DMS 273 (cell line): ENCODE results near the gene OPCML.

ENCODE experiments used
- DNase-seq: peaks from one replicate; lab custom pipeline; 2025; ENCODE audit not compliant: unreplicated experiment; lab: John Stamatoyannopoulos, UW

OPCML gene

DNA sequence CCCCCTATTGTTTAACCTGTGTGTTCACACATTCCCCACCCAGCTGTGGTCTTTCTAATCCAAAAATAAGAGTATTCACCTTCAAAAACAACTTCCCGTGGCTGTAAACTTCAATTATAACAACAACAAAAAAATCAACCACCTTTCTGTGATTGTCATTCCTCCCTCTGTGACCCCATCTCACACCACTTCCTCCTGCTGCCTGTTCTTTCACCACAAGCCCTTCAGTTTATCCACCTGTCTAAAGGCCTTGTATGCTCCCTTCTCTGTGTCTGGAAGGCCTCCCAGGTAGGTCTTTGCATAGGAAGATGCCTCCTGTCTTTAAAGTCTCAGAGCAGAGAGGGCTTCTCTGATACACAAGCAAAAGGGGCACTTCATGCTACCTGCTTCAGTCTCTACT is 707.7 kb downstream of the OPCML start:
- DNase-seq: no peak

GRCh38 chr11:132822276-132822675 is 710.0 kb downstream of the OPCML start:
- DNase-seq: no peak

GRCh38 chr11:132821499-132821898 is 710.8 kb downstream of the OPCML start:
- no peak for DNase-seq

GRCh38 chr11:132821014-132821413 is 711.3 kb downstream of the OPCML start:
- no peak for DNase-seq

- no peak for DNase-seq
Measured at GRCh38 chr11:132818951-132819350, 713.4 kb downstream of the OPCML start.

- no peak for DNase-seq
Measured at GRCh38 chr11:132817387-132817786, 714.9 kb downstream of the OPCML start.

GRCh38 chr11:132814410-132814809 is 717.9 kb downstream of the OPCML start:
- no peak for DNase-seq

- DNase-seq: no peak
Measured at GRCh38 chr11:132811649-132812048, 720.7 kb downstream of the OPCML start.

GRCh38 chr11:132809070-132809469 is 723.2 kb downstream of the OPCML start:
- no peak for DNase-seq

GRCh38 chr11:132804258-132804657 is 728.0 kb downstream of the OPCML start:
- DNase-seq: no peak

DNA sequence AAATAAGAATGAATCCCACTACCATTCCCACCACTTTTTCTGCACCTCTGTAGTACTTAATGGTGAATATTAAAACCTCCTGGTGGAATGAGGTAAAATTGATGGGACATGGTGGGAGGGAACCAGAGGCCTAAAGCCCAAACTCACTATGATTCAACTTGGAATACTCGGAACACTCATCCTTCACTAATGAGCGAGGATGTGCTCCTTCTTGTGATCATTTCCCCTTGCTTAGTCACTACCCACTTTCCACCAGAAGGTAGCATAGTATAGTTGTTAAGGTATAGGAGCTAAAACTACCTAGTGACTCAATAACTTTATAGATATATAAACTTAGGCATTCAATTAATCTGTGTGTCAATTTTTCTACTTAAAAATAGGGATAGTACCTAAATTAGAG is 728.9 kb downstream of the OPCML start:
- no peak for DNase-seq

DNA sequence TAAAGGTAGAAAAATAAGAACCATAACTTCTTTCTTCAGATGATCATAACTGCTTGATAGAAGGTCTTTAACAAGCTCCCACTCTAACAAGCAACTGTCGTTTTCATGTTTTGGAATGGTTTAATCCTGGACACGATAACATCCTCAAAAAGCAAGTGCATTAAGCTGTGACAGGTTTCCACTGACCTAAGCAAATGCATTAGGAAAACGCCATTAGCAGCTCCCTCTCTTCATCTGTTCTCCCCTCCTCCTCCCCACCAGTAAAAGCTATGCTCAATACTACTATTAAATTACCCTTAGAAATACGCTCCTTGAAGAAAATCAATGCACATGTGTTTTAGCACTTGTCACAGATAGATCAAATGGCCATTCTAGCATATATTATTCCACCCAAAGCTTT is 729.4 kb downstream of the OPCML start:
- DNase-seq: no peak

GRCh38 chr11:132793831-132794230 is 738.5 kb downstream of the OPCML start:
- DNase-seq: no peak

GRCh38 chr11:132792341-132793140 is 739.8 kb downstream of the OPCML start:
- DNase-seq: no peak

- DNase-seq: no peak
Measured at GRCh38 chr11:132790971-132791370, 741.3 kb downstream of the OPCML start.

DNA sequence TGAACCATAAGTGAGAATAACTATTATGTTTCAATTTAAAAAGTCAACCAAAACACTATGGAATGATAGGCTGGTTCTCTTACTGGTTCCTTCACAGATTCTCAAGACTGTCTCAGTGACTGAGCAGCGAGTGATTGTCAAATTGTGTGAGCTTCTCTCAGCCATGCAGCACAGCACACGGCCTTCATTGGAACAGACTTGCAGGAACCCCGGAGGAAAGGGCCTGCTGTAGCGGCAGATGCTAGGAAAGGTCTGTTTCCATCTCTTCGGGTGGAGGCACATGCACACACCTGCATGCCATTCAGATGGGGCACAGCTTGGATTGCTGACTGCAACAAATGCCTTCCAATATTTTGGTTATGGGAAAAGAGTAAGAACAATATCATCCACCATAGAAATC is 741.8 kb downstream of the OPCML start:
- no peak for DNase-seq

GRCh38 chr11:132788816-132789325 is 743.4 kb downstream of the OPCML start:
- no peak for DNase-seq

GRCh38 chr11:132785878-132786277 is 746.4 kb downstream of the OPCML start:
- DNase-seq: no peak

- no peak for DNase-seq
Measured at GRCh38 chr11:132784441-132784840, 747.9 kb downstream of the OPCML start.

DNA sequence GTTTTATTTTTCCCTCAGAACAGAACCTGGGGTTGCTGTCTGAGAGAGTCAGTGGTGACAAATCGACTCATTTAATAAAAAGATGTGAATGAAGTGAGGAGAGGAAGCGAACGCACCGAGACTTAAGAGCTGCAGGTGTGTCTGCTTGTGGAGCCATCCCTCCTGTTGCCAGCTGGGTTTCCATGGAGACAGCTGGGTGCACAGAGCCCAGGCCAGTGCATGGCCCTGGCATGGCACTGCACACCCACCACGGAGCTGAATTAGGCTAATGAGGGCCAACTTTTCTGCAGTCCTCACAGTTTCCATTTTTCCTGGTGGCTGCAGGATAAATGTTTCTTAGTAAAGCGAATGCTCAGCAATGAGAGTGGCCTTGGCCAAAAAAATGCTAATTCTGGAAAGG is 750.2 kb downstream of the OPCML start:
- DNase-seq: no peak

DNA sequence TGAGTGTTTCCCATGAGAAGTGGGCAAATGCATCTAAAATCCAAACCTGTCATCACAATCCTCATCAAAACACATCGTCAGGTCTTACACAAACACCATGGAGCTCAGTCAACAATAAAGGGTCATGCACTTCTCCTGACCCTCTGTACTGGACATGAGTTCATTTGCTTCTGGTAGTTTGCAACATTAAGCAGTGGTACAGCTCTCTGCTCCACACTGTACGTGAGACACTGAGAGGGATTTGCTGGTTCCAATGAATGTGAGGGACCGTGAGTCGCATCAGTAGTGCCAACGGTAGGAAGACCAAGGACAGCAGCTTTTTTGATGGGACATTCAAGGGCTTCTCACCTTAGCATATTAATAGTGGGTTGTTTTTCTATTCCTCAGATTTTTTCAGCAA is 752.3 kb downstream of the OPCML start:
- no peak for DNase-seq

GRCh38 chr11:132779497-132779896 is 752.8 kb downstream of the OPCML start:
- no peak for DNase-seq
